Activated T-cell treated with anti-CD3 and anti-CD28 coated beads, Interleukin-2, amount 50 U/mL, for 72 hours (primary cell): ENCODE results near the gene ZBED4. TPM values are rescaled to one million over a fixed set of nuclear protein-coding genes. Genes with fewer than 3 reads are reported as not detected.

Experiments
- ATAC-seq, 2 donors: fragments of 150-1000 bp; cut with Tn5 transposase; replicated peaks in 1 of 2; 2 replicates each; pipeline ENCODE4 v1.10.0; 2021; ENCODE audit warnings: moderate library complexity in 2 of 2, mild to moderate bottlenecking in 1 of 2
- DNase-seq, 2 donors: peaks; one replicate each; pipeline ENCODE4 v3.0.0; 2021 to 2022; ENCODE audit warnings: mixed read lengths in 1 of 2
- H3K27ac Mint-ChIP-seq: one replicate; pipeline ENCODE4 v1.8.0; 2022; ENCODE audit warnings: mild to moderate bottlenecking, moderate library complexity, mixed read lengths
- H3K27me3 Mint-ChIP-seq: one replicate; pipeline ENCODE4 v1.8.0; 2022; ENCODE audit warnings: low read depth, mixed read lengths
- H3K36me3 Mint-ChIP-seq, 2 donors: one replicate each; pipeline ENCODE4 v1.8.0; 2022; ENCODE audit warnings: mixed read lengths in 2 of 2, mild to moderate bottlenecking in 1 of 2; ENCODE audit not compliant: insufficient read depth in 2 of 2
- H3K4me1 Mint-ChIP-seq: one replicate; pipeline ENCODE4 v1.8.0; 2022; ENCODE audit warnings: low read depth, mixed read lengths
- H3K4me3 Mint-ChIP-seq, 2 donors: one replicate each; pipeline ENCODE4 v1.8.0; 2022; ENCODE audit warnings: mild to moderate bottlenecking in 2 of 2, mixed read lengths in 2 of 2, moderate library complexity in 2 of 2
- H3K9me3 Mint-ChIP-seq, 2 donors: one replicate each; pipeline ENCODE4 v1.8.0; 2022; ENCODE audit warnings: mixed read lengths in 2 of 2
- total RNA-seq, 2 donors: library from RNA; stranded (reverse); gene quantifications; one replicate each; pipeline ENCODE4 v1.2.3, GENCODE V29; 2022

ZBED4 gene
- total RNA-seq, 2 donors from 2014 or later, result 22.3 to 23.6 TPM

DNA sequence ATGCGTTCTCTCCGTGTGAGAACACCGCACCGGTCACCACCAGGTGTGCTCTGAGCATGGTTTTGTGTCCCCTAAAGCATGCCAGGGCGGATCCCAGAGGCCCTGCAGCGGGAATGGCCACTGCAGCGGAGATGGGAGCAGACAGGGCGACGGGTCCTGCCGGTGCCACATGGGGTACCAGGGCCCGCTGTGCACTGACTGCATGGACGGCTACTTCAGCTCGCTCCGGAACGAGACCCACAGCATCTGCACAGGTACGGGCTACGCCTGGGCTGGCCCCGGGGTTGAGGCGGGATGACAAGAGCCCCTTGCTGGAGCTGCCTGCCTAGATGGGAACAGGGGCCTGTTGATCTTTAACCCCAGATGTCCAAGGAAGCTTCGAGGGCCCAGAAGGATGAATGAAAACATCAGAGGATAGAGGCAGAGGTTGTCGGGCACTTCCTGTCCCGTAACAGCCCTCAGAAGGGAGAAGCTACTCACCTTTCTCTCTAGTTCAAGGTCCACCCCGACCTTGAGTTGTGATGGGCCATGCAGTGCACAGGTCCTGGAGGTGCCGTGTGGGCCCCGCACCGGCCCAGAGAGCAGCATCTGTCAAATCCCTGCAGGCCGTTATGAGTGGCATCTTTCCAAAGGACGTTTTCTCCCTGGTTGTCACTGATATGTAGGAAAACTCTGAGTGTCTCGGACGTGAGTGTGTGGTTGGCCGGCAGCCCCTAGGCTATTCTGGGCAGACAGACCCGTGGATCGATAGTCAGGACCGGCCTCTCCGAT lies 68.0 kb downstream of the ZBED4 start:
- DNase-seq (no peak), ATAC-seq (no peak)
- Mint-ChIP-seq H3K4me1 (peaks cover 38% of the 10 kb centered on the region), H3K4me3 (no peak overlapping the region), H3K9me3 (no peaks in the 10 kb centered on the region), H3K27me3 (no peaks in the 10 kb centered on the region), H3K36me3 (no peaks in the 10 kb centered on the region), H3K27ac (no peak overlapping the region)

DNA sequence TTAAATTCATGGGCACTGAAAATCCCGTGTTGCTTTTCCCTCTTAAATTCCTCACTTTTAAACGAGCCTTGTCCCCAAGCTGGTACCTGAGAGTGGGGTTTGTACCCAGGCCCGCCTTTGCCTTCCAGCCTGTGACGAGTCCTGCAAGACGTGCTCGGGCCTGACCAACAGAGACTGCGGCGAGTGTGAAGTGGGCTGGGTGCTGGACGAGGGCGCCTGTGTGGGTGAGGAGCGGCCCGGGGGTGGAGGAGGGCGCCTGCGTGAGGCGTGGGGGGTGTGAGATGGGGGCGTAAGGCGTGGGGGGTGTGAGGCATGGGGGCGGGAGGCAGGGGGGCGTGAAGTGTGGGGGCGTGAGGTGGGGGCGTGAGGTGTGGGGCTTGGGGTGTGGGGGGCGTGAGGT lies 68.8 kb downstream of the ZBED4 start:
- H3K36me3 Mint-ChIP-seq, result no peaks in the 10 kb centered on the region
- no peaks in the 10 kb centered on the region for H3K27me3 Mint-ChIP-seq
- no peak overlapping the region for H3K27ac Mint-ChIP-seq
- H3K4me3 Mint-ChIP-seq, result no peak overlapping the region
- ATAC-seq (no peak), DNase-seq (no peak)
- peaks cover 38% of the 10 kb centered on the region for H3K4me1 Mint-ChIP-seq
- H3K9me3 Mint-ChIP-seq, result no peaks in the 10 kb centered on the region

DNA sequence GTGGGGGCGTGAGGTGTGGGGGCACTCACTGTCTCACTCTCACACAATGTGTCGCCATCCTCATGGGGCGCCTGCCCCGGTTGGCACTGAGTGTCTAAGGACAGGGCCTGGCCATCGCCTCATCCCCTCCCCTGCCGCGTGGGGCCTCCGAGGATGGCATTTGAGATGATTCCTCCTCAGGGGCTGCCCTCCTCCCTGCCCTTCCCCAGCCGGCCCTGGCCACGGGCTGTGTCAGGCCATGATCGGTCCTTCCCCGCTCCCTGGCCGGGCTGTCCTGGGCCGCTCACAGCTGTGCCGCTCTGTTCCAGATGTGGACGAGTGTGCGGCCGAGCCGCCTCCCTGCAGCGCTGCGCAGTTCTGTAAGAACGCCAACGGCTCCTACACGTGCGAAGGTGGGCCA lies 69.3 kb downstream of the ZBED4 start:
- no peak overlapping the region for H3K27ac Mint-ChIP-seq
- H3K27me3 Mint-ChIP-seq, result no peaks in the 10 kb centered on the region
- no peaks in the 10 kb centered on the region for H3K36me3 Mint-ChIP-seq
- ATAC-seq (no peak), DNase-seq (no peak)
- peaks cover 38% of the 10 kb centered on the region for H3K4me1 Mint-ChIP-seq
- H3K9me3 Mint-ChIP-seq, result no peaks in the 10 kb centered on the region
- H3K4me3 Mint-ChIP-seq, result no peak overlapping the region

- no peaks in the 10 kb centered on the region for H3K36me3 Mint-ChIP-seq
- H3K4me3 Mint-ChIP-seq, result no peak overlapping the region
- H3K9me3 Mint-ChIP-seq, result no peaks in the 10 kb centered on the region
- H3K4me1 Mint-ChIP-seq, result peaks cover 38% of the 10 kb centered on the region
- ATAC-seq, result no peak
- H3K27me3 Mint-ChIP-seq, result no peaks in the 10 kb centered on the region
- H3K27ac Mint-ChIP-seq, result no peak overlapping the region
- DNase-seq, result no peak
Observed at GRCh38 chr22:49923445-49923844, 69.8 kb downstream of the ZBED4 start.

GRCh38 chr22:49924113-49924833 lies 70.6 kb downstream of the ZBED4 start:
- peaks cover 38% of the 10 kb centered on the region for H3K4me1 Mint-ChIP-seq
- ATAC-seq (no peak), DNase-seq (no peak)
- H3K27ac Mint-ChIP-seq, result no peak overlapping the region
- H3K36me3 Mint-ChIP-seq, result no peaks in the 10 kb centered on the region
- H3K9me3 Mint-ChIP-seq, result no peaks in the 10 kb centered on the region
- H3K4me3 Mint-ChIP-seq, result peak overlapping the region in 1 of 2 donors; percentile 8
- H3K27me3 Mint-ChIP-seq, result no peaks in the 10 kb centered on the region

- peaks cover 36% of the 10 kb centered on the region for H3K4me1 Mint-ChIP-seq
Observed at GRCh38 chr22:49925525-49926128, 72.0 kb downstream of the ZBED4 start.

DNA sequence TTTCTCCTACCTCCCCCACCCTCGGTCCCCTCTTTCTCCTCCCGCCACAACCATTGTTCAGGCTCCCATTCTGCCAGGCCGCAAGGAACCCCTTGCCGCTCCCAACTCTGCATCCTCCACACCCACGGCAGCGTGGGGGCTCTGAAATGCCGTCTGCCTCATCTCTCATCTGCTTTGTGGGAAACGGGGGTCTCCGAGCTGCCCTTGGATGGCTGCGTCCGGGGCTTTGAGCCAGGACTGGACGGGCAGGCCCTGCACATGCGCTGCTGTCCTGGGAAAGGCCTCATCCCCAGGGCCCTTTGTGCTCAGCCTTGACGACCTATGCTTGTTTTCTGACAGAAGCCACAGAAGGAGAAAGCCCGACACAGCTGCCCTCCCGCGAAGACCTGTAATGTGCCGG lies 73.3 kb downstream of the ZBED4 start:
- ATAC-seq (no peak), DNase-seq (no peak)
- Mint-ChIP-seq H3K9me3 (no peaks in the 10 kb centered on the region), H3K4me1 (peaks cover 46% of the 10 kb centered on the region), H3K27me3 (no peaks in the 10 kb centered on the region), H3K4me3 (peak overlapping the region; percentile 38 to 40), H3K36me3 (no peaks in the 10 kb centered on the region), H3K27ac (peak overlapping the region; percentile 44)

More at GRCh38 chr22:49925525-49926128, 72.0 kb downstream of the ZBED4 start:
- H3K9me3 Mint-ChIP-seq, result no peaks in the 10 kb centered on the region
- no peaks in the 10 kb centered on the region for H3K27me3 Mint-ChIP-seq
- ATAC-seq, result peak; percentile 66 to 71
- peak; percentile 68 to 73 for DNase-seq
- no peaks in the 10 kb centered on the region for H3K36me3 Mint-ChIP-seq
- peak overlapping the region; percentile 93 for H3K27ac Mint-ChIP-seq
- H3K4me3 Mint-ChIP-seq, result peak overlapping the region; percentile 83 to 86

GRCh38 chr22:49927483-49928184 lies 74.0 kb downstream of the ZBED4 start:
- Mint-ChIP-seq H3K9me3 (no peaks in the 10 kb centered on the region), H3K4me1 (peaks cover 49% of the 10 kb centered on the region), H3K27me3 (no peaks in the 10 kb centered on the region), H3K27ac (peak overlapping the region; percentile 44), H3K4me3 (peak overlapping the region; percentile 38 to 40), H3K36me3 (no peaks in the 10 kb centered on the region)
- DNase-seq (no peak), ATAC-seq (no peak)

GRCh38 chr22:49928185-49928495 lies 74.5 kb downstream of the ZBED4 start:
- Mint-ChIP-seq H3K36me3 (no peaks in the 10 kb centered on the region), H3K4me3 (peak overlapping the region in 1 of 2 donors; percentile 51), H3K27me3 (no peaks in the 10 kb centered on the region), H3K4me1 (peaks cover 54% of the 10 kb centered on the region), H3K9me3 (no peaks in the 10 kb centered on the region), H3K27ac (no peak overlapping the region)
- no peak for ATAC-seq
- no peak for DNase-seq

GRCh38 chr22:49928555-49929210 lies 75.0 kb downstream of the ZBED4 start:
- peak overlapping the region in 1 of 2 donors; percentile 51 for H3K4me3 Mint-ChIP-seq
- no peaks in the 10 kb centered on the region for H3K36me3 Mint-ChIP-seq
- no peaks in the 10 kb centered on the region for H3K9me3 Mint-ChIP-seq
- H3K27me3 Mint-ChIP-seq, result no peaks in the 10 kb centered on the region
- H3K27ac Mint-ChIP-seq, result no peak overlapping the region
- H3K4me1 Mint-ChIP-seq, result peaks cover 59% of the 10 kb centered on the region
- no peak for DNase-seq
- no peak for ATAC-seq

GRCh38 chr22:49929211-49929979 lies 75.8 kb downstream of the ZBED4 start:
- H3K27ac Mint-ChIP-seq, result no peak overlapping the region
- H3K4me3 Mint-ChIP-seq, result peak overlapping the region; percentile 31 to 32
- H3K4me1 Mint-ChIP-seq, result peaks cover 64% of the 10 kb centered on the region
- no peaks in the 10 kb centered on the region for H3K36me3 Mint-ChIP-seq
- no peaks in the 10 kb centered on the region for H3K9me3 Mint-ChIP-seq
- ATAC-seq, result peak; percentile 77 to 83
- peak; percentile 84 to 93 for DNase-seq
- H3K27me3 Mint-ChIP-seq, result no peaks in the 10 kb centered on the region

GRCh38 chr22:49929994-49930575 lies 76.4 kb downstream of the ZBED4 start:
- no peaks in the 10 kb centered on the region for H3K9me3 Mint-ChIP-seq
- DNase-seq, result no peak
- no peak for ATAC-seq
- H3K4me1 Mint-ChIP-seq, result peaks cover 59% of the 10 kb centered on the region
- H3K4me3 Mint-ChIP-seq, result peak overlapping the region; percentile 27 to 31
- H3K27me3 Mint-ChIP-seq, result no peaks in the 10 kb centered on the region
- H3K36me3 Mint-ChIP-seq, result no peaks in the 10 kb centered on the region
- no peak overlapping the region for H3K27ac Mint-ChIP-seq
